ENCODE data around the gene CCDC74B.
"Not testable (repeated sequence)": the region's sequence is repeated elsewhere in the genome, so short reads cannot be mapped to it uniquely, and the experiment has no call there.

Gene CCDC74B

DNA sequence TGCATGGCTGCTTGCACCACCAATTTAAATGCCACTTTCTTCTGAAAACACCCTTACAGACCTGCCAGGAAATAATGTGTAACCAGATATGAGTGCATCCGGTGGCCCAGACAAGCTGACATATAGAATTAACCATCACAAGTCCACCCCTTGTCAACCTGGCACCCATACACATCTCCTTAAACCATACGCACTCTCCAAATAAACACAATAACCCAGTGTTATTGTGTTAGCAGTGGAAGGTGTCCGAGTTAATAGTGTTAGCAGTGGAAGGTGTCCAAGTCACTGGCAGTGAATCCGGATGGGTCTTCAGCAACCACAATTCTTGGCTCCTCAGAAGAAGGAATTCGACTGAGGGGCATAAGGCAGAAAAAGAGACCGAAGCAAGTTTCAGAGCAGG, 3.6 kb upstream of the CCDC74B start:
- DNase-seq: not testable (repeated sequence)

DNA sequence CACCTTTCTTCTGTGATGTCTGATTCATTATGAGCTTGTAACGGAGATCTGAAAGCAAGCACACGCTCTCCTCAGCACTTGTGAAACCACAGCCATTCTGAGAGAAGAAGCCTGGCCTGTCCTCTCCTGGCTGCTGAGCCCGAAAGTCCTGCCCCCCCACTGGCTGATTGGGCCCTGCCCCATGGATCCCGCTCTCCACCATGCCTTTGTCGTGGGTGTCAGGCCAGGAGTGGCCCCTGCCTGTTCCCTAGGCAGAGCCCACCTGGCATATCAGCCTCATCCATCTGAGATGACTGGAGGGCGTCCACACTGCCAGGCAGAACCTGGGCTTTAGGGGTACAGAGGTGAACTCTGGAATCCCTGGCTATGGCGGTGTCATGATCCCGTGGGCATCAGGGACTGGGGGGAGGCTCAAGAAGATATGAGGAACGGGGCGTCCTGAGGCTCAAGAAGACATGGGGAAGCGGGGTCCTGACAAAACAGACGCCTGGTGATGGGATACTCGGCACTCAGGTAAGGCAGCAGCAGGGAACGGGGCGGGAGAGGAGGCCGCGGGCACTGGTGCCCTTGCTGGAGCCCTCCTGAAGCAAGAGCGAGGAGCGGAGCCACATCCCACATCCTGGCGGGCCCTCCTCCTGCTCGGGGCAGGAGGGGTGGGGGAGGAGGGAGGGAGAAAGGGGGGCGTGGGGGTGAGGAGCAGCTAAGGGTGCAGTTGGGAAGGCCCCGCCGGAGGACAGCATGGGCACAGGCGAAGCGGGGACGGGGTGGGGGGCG, 1.5 kb downstream of the CCDC74B start:
- DNase-seq: not testable (repeated sequence)

DNA sequence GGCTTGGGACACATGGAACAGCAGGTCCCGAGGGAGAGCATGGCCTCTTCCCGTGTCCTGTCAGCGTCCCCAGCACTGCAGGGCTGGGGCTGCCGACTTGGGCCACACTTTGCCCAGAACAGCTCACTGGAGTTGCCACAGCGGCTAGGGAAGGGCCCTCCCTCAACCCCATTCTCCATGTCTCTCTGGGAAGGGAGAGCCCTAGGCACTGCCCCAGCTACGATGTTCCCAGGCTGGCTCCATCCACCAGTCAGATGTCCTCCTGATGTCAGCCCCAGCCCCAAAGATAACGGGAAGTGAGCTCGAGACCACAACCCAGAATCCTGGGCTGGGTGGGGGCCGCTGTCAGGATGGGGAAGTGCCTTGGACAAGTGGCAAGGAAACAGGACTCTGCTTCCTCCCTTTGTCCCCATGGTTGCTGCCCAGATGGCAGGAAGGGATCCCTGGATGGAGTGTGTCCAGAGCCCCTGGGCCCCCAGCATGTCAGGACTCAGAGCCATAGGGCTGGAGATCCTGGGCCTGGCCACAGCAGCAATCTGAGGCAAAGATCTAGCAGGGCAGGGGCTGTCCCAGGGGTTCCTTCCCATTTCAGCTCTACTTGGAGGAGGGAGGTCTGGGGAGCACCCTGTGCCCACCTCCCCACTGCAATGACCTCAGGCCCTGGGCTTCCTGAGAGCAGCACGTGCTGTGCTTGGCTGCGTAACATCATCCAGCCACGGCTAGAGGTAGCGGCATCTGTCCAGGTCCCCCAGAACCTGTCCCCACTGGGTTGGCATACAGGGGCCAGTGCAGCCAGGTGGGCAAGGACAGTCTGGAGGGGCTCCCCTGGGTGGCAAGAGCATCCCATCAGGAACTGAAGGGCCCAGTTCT, 2.3 kb downstream of the CCDC74B start:
- not testable (repeated sequence) for DNase-seq

DNA sequence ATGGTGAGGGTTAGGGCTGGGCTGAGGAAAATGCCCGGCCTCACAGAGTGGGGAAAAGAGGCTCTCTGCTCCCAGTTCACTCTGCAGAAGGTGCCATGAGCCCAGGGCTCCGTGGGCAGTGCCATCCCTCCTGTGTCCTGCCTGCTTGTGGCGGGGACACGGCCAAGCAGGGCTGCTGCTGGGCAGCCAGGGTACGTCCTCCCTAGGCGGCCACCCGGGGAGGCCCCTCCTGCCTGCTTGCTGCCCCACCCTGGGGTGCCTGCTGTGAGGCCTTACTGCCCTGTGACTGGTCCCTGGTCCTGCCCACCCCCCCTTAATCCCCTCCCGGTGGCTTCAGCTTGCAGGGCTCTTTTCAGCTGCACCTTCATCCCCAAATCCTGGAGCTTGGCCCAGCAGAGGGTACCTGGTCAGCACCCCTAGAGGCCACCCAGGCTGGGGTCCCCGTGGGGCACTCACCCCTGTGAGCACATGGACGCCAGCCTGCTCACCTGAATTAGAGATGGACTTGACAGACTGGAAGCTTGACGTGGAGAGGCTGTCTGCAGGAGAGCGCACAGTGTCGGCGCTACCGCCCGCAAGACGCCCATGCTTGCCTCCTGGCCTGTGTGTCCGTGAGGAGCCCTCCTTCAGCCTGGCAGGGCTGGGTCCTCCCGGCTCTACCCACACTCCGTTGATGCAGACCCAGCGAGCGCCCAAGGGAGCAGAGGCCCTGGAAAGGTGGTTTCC, 3.1 kb downstream of the CCDC74B start:
- not testable (repeated sequence) for DNase-seq

DNA sequence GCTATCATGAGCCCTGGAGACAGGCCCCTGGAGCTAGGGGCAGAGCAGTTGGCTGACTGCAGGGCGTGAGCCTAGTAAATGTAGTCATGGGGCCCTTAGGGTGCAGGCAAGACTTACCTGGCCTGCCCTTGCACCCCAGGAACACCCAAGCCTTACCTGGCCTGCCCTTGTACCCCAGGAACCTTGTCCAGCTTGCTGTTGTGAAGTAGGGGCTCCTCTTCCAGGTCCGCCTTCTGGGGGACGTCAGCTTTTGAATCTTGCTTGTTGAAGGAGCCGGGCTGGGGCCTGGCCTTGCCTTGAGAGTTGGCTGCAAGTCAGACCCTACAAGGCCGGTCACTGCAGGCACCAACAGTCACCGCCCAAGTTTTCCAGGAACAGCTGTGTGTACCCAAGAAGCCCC, 3.9 kb downstream of the CCDC74B start:
- DNase-seq: not testable (repeated sequence)

DNA sequence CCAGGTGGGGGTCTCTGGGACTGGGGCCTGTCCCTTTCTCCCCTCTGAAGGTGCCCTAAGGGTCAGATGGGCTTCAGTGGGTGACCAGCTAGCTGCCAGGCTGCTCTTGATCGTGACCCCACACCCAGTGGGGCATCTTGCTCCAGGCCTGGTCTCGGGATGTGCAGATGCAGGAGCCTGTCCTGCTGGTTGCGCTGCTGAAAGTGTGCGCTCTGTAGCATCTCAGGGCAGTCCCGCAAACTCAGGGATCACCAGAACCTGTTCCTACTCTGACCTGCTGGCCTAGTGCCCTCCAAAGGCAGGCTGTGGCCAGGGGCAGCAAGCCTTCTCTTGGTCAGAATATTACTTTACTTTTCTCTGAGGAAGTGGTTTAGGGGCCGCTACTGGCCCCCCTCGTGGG, 4.4 kb downstream of the CCDC74B start:
- not testable (repeated sequence) for DNase-seq

DNA sequence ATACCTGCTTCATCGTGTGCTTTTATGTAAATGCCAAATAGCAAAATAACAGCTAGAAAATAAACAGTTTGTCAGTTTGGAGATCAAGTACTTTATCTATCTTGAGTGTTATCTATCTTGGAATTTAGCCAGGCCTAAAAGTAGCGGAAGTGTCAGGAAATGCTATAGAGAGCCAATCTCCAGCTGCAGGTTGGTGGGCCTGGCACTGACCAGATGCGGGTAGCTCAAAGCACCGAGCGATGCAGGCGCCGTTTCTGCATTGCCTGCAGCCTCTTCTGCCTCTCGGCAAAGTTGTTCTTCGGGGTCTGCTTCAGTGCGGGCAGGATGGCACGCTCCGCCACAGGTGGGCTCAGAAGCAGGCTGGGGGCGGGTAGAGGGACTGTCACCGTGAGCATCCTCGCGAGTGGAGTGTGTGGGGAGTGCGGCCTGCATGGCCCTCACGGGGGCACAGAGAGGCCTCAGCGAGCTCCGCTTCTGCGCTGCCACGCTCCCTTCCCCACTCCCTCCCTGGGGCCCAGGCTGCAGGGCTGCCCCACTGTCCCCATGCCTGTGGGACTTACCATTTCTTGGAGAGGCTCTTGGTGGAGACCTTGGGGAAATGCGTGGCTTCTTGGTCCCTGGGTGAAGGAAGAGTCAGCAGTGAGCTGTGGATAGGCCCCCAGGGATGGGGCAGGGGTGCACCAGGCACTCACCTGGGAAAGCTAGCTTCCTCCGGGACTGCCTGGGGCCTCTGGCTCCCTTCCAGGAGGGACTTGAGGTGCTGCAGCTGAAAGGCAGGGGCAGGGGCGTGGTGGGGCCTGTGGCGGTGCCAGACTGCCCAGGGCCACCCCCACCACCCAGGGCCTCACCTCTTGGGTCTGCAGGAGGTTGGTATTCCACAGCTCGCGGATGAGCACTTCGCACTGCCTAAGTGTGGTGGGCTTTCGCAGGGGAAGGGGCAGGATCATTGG, 5.3 kb downstream of the CCDC74B start:
- DNase-seq: not testable (repeated sequence)

DNA sequence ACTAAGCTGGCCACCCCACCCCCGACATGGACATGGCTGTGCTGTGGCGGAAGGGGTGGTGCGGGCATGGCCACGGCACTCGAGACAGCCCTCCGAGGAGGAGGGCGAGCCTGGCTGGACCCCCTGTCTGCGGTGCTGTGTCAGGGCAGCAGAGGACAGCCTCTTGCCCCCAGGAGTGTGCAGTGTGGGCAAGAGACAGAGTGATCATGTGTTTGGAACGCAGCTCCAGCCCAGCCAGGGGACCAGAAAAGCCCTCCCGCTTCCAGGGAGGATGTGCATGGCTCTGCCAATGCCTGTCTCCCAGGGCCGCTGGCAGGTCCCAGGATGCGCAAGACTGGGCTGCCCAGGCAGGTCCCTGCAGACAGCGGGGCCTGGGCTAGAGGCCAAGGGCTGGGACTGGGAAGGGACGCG, 6.1 kb downstream of the CCDC74B start:
- DNase-seq: not testable (repeated sequence)

DNA sequence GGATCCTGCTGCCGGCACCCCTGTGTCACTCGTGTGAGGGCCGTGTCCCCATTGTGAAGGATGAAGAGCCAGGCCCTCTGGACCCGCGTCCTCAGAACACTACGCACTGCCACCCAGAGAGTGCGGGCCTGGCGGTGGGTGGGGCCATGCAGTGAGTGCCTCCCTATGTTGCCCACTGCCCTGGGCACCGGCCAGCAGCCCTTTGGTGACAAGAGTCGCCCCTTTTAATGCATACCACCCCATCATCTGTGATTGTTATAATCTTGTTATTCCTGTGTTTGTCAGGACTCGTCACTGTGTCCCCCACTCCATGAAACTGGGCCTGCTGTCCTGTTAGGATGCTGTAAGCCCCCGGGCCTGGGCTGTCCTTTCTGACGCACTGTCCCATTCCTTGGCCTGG, 6.6 kb downstream of the CCDC74B start:
- not testable (repeated sequence) for DNase-seq

DNA sequence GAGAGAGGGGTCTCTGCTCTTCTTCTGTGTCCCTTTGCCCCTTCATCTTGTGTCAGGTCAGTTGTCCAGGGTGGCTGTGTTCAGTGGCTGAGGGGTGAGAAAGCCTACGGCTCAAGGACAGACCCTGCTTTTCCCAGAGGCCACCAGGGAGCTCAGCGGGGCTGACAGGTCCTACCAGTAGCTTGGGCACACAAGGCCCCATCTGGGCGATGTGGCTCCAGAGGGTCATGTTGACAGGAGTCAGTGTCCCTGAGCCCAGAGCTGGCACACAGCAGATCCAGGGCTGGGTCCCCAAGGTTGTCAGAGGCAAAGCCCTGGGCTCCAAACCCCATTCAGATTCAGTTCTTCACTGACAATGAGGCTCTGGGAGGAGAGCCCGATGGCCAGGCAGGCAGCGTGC, 7.8 kb downstream of the CCDC74B start:
- not testable (repeated sequence) for DNase-seq

DNA sequence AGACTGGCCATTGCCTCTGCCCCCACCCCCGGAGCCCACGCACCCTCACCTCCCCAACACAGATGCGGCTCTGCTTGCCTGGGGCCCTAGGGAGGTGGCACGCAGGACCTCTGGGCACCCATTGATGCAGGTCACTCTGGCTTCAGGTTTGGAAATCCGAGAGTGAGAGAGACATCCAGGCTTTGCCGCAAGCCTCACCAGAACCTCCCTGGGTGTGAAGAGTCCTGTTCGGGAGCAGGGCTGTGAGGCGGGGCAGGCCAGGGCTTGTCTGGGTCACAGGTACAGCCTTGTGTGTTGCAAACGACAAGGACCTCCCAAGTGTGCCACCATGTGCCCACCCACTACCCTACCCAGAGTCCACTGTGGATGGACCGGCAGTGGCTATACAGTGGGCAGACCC, 8.4 kb downstream of the CCDC74B start:
- DNase-seq: not testable (repeated sequence)

DNA sequence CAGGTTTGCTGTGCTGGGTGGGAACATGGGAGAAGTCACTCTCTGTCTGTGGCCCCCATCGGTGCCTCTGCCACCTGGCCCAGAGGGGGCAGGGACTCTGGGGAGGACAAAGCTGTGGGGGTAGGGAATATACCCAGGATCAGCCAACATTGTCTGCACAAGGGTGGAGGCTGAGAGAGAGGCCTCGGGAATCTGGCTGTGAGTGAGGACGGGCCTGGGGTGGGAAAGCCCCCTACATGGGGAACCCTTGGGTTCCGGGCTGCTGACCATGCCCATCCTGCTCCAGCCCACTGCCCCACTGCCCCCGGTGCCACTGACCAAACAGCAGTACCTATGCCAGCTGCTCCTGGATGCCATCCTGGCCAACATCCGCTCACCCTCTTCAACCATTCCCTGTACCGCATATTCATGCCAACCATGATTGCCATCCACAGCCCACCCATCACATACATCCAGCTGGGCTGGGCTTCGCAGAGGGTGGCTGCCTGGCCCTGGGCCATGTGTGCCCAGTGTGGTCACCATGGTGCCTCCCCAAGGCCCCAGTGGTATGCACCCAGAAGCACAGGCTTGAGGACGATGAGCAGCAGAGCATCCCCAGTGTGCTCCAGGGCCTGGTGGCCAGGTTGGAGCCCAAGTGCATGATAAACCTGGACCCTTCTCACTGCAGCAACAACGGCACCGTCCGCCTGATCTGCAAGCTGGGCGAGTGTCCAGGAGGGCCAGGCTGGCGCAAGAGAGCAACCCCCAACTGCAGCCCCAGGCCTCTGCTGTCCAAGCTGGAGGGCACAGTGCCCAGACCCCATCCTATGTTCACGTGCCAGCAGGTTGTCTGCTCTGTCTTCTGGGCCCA, 9.0 kb downstream of the CCDC74B start:
- no peak for DNase-seq

DNA sequence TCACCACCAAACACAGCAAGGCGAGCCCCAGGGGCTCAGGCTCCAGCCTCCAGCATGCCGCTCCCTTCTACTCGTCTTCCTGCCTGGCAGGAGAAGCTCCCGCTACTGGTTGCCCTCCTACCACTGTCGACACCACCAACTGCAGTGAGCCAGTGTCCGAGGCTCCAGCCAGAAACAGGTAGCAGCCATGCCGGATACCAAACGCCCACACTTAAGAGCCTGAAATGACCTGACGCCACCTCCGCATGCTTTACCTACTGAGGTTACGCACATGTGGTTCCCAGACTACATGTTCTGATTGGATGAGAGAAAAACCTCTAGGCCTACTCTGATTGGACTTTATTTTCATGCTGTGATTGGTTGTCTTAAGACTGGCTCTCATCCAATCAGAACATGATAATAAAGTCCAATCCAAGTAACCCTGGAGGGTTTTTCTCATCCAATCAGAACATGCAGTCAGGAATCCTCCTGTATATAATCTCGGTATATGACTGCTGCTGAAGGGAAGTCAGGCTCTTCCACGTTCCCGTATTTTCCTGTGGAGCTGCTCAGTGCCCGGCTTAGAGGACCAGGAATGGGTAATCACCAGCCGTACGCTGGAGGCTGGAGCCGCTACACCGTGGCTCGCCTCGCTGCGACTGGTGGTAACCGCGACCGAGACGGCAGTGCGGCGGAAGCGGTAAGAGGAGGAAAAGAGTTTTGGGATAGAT, 15.6 kb downstream of the CCDC74B start, which contains the start of gene POTEF:
TSS of gene POTEF (minus strand) at position 103 of the 710 bp plus-strand sequence. CDS start 8,707 bp downstream, outside the sequence.
- DNase-seq: not testable (repeated sequence)

DNA sequence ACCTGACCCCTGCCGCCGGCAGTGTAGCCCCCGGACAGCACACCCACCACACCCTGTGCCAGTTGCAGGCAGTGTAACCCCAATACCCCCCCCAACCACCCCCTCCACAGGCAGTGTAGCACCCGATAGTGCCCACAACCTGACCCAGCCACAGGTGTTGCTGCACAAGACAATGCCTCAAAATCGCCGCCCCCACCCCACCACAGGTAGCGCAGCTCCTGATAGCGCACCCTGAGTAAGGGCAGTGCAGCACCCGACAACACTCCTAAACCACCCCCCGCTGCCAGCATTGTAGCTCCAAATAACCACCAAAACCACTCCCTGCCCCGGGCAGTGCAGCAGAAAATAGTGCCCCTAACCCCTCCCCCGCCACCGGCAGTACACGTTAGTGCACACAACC, 16.4 kb downstream of the CCDC74B start:
- DNase-seq: not testable (repeated sequence)

DNA sequence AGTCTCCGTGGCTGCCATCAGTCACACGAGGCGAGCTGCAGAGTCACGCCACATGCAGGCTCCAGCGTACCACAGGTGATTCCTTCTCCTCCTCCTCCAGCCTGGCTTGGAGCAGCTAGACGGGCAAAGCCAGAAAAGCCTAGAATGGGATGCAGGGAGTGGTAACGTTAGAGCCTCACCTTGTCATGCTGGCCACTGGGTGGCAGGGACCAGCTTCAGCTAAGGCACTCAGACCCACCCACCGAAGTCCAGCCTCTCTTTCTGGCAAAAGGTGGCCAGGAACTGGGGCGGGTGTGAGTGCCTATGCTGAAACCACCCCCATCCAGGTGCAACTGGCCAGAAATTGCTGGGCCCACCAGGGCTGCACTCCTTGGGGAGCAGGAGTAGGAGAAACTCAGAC, 17.2 kb downstream of the CCDC74B start:
- DNase-seq: not testable (repeated sequence)

DNA sequence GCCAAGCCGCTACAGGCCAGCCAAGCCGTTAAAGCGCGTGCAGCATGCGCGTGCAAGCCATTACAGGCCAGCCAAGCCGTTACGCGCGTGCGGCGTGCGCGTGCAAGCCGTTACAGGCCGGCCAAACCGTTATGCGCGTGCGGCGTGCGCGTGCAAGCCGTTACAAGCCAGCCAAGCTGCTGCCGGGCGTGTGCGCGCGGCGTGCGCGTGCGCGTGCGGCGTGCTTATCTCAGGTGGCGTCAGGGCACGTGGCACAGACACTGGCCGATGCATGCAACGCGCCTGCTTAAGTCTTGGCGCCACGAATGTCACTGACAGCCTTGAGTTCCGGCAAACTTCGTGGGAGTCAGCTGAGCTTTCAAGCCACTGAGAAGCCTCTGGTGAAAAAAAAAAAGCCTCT, 24.0 kb downstream of the CCDC74B start:
- not testable (repeated sequence) for DNase-seq

DNA sequence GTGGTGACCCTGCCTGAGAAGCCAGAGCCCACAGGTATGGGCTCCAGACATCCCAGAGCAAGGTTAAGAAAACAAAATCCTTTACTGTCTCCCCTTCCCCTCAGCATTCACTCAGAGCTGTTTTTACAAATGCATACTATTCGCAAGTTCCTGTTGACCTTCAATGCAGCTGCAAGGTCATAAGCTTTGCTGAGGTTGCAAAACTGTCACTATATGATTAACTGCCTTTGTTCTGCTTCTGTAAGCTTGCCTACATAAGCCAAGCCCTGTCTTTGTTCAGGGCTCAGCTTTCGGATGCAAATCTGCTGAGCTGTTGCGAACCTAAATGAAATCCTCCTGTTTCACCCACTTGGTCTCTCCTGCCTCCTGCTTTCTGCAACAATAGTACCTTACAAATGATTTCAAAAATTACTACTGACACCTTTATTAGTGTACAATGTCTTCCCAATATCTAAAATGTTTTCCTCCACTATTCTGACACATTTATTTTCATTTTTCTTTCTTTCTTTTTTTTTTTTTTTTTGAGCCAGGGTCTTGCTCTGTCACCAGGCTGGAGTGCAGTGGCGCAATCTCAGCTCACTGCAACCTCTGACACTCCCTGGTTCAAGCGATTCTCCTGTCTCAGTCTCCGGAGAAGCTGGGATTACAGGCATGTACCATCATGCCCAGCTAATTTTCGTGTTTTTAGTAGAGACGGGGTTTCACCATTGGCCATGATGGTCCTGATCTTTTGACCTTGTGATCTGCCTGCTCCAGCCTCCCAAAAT, 42.1 kb downstream of the CCDC74B start:
- not testable (repeated sequence) for DNase-seq

Data from activated CD8-positive, alpha-beta memory T cell treated with anti-CD3 and anti-CD28 coated beads, Interleukin-2, amount 50 U/mL, for 48 hours (primary cell).